Esophagus muscularis mucosa (tissue), 3 donors: Measurements from ENCODE around the gene MRPL28.

ENCODE experiments used
- POLR2A ChIP-seq: fragments of 450-650 bp; IDR thresholded peaks from one replicate; pipeline ENCODE4 v1.6.1; 2017; ENCODE audit warnings: antibody characterized with exemption, moderate library complexity, mild to moderate bottlenecking, low read depth
- POLR2AphosphoS5 ChIP-seq, 2 donors: sonication (generic); formaldehyde crosslinking; IDR thresholded peaks; one replicate each; pipeline ENCODE4 v1.6.1; 2017; ENCODE audit warnings: antibody characterized with exemption in 2 of 2
- TF ChIP-seq, protein P1 (sequence below), 3 experiments: fragments of 200-600 bp in 2 of 3; fragments of 450-650 bp in 1 of 3; sonication (generic) in 2 of 3; IDR thresholded peaks; one replicate each; pipeline ENCODE4 v1.5.1; 2017 to 2019; ENCODE audit warnings: antibody characterized with exemption in 3 of 3, mild to moderate bottlenecking in 2 of 3, moderate library complexity in 1 of 3

DNA sequence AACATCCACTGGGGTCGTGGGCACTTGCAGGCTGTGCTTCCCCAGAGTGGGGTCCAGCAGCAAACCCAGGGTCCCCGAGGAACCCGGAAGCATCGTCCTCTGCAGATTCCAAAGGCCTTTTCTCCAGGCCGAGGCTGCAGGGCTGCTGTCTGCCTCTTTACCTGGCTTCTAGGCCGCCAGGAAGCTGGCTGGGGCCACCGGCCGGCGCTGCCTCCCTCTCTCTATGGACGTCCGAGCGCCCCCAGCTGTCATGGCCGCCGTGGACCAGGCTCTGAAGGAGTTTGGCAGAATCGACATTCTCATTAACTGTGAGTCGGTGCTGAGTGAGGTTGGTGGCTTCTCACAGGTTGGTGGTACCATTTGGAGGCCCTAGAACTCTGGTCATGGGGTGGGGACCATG lies 36.9 kb upstream of the MRPL28 start:
- TF ChIP-seq, protein P1, sequence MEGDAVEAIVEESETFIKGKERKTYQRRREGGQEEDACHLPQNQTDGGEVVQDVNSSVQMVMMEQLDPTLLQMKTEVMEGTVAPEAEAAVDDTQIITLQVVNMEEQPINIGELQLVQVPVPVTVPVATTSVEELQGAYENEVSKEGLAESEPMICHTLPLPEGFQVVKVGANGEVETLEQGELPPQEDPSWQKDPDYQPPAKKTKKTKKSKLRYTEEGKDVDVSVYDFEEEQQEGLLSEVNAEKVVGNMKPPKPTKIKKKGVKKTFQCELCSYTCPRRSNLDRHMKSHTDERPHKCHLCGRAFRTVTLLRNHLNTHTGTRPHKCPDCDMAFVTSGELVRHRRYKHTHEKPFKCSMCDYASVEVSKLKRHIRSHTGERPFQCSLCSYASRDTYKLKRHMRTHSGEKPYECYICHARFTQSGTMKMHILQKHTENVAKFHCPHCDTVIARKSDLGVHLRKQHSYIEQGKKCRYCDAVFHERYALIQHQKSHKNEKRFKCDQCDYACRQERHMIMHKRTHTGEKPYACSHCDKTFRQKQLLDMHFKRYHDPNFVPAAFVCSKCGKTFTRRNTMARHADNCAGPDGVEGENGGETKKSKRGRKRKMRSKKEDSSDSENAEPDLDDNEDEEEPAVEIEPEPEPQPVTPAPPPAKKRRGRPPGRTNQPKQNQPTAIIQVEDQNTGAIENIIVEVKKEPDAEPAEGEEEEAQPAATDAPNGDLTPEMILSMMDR (IDR thresholded peaks at IDR 0.05), result no peak
- no peak for TF ChIP-seq POLR2AphosphoS5 (IDR thresholded peaks at IDR 0.05)
- TF ChIP-seq POLR2A, result no peak
